Hematopoietic multipotent progenitor cell (in vitro differentiated cells): ENCODE results near the gene DPAGT1. TPM values are rescaled to one million over a fixed set of nuclear protein-coding genes. Genes with fewer than 3 reads are reported as not detected.
"Not testable (repeated sequence)": the region's sequence is repeated elsewhere in the genome, so short reads cannot be mapped to it uniquely, and the experiment has no call there.

Experiments used
- DNase-seq, 3 donors: peaks; one replicate each; pipeline ENCODE4 v3.0.0-alpha.2; 2011 to 2015; ENCODE audit warnings: low read depth in 2 of 3, low spot score in 2 of 3
- total RNA-seq: library from RNA; depleted of rRNA; stranded (reverse); fragments of >200 nt; gene quantifications from one replicate; pipeline ENCODE4 v1.2.3, GENCODE V29; 2012

DPAGT1 gene
- total RNA-seq, 1 donor, result 27.2 TPM

DNA sequence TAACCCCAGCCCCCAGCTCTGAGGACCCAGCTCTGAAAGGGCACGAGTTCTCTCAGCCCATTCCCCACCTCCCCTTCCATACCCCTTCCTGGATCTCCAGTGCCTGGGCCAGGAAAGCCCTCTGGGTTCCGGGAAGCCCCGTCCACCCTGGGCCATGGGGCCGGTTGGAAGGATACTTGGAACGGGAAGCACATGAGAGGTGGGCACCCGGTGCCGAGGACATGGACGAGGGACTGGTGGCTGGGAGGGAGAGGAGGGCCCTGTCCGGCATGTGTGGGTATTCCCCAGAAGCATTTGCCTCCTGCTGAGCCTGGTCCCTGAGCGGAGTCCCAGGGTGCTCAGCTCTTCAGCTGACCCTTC lies 14.6 kb upstream of the DPAGT1 start:
- DNase-seq, result no peak

DNA sequence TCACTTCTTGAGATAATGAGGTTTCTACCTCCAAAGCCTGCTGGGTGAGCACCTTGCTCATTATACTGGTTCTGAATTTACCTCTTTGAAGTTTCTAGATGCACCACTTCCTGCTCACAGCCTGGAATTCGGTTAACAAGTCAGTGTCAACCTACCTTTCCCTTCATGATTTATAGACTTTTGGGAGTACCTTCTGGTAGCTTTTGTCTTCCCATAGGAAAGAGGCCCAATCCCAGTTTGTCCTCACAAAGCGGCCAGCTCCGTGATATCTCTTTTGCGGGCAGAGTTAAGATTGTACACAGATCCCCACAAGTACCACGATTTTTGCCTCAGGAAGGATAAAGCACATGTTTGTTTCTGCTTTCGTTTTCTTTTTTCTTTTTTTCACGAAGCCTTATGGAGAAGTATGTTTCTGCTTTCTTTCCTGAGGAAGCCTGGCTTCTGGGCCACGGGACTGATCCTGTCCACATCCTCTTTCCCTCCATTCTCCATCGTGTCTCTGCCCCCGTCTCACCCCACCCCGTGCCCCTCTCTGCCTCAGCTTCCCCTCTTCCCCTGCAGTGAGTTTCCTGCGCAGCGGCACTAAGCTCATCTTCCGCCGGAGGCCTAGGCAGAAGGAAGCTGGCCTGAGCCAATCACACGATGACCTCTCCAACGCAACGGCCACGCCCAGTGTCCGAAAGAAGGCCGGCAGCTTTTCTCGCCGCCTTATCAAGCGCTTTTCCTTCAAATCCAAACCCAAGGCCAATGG lies 14.0 kb upstream of the DPAGT1 start:
- no peak for DNase-seq

- DNase-seq, result no peak
Measured at GRCh38 chr11:119114351-119114750, 12.7 kb upstream of the DPAGT1 start.

GRCh38 chr11:119113716-119114115 lies 12.1 kb upstream of the DPAGT1 start:
- no peak for DNase-seq

DNA sequence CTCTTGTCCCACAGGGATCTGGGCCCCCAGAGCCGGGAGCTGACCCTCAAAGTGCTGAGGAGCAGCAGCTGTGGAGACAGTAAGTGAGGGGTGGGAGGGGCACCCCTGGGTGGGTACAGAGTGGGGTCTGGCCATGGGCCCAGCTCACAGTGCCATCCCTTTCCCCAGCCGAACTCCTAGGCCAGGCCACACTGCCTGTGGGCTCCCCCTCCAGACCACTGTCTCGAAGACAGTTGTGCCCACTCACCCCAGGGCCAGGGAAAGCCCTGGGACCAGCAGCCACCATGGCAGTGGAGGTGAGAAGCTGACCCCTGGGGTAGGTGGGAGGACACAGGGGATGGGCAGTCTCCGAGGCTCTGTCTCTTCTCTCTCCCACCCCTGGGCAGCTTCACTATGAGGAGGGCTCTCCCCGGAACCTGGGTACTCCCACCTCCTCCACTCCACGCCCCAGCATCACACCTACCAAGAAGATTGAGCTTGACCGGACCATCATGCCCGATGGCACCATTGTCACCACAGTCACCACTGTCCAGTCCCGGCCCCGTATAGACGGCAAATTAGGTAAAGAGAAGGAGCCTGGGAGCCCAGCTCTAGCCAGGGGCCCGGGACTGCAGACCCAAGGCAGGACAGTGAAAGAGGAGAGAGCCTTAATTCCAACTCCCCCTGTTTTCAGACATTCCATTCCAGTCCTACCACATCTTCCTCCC lies 10.8 kb upstream of the DPAGT1 start:
- no peak for DNase-seq

GRCh38 chr11:119111361-119111925 lies 9.8 kb upstream of the DPAGT1 start:
- DNase-seq, result no peak

DNA sequence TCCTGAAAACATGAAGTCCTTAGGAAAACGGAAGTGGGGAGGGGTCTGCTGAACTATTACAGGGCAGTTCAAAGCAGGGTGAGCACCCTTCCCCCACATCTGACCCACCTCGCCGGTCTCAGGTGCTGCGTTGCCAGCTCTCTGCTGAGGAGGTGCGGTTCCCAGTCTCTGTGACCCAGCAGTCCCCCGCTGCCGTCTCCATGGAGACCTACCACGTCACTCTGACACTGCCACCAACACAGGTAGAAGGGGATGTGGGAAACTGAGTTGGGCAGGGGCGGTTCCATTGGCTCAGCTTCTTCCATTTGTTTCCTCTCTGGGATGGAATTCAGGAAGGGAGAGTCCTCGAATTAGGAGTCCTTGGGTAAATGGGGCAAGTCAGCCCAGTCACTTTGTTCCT lies 8.8 kb upstream of the DPAGT1 start:
- no peak for DNase-seq

DNA sequence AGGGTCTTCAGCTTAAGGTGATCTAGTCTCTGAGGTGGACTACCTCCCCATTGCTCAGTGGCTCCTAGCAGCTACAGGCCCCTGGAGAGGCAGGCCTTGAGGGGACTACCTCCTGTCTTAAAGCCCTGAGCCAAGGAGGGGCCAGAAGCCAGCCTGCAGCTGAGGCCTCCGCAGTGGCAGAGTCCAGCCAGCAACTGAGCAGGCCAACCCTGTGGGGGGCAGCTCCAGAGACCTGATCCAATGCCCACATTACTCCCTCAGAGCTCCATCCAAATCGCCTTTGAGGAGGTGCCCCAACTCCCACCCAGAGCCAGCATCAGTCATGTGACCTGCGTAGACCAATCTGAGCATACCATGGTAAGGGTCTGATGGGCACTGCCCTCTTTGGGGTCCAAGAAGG lies 8.2 kb upstream of the DPAGT1 start:
- no peak for DNase-seq

DNA sequence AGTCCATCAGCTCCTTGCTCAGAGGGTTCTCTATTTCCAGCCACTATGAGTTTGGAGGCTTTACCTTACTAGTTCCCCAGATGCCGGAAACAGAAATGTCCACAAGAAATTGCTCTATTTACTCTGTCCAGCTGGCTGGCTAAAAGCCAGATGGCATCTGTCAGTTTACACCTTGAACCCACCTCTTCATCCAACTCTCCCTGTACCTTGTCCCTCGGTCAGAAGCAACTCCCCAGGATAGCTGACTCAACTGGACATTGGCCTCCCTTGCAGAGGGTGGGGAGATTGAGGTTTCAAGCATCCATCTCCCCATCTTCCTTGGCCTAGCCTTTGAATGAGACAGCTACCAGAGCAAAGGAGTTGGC lies 7.2 kb upstream of the DPAGT1 start:
- DNase-seq, result no peak

- no peak for DNase-seq
Measured at GRCh38 chr11:119108146-119108856, 6.6 kb upstream of the DPAGT1 start.

GRCh38 chr11:119107538-119108145 lies 6.0 kb upstream of the DPAGT1 start:
- DNase-seq, result no peak

GRCh38 chr11:119106564-119107537 lies 5.2 kb upstream of the DPAGT1 start, which contains the start of gene C2CD2L:
C2CD2L (plus strand) TSS chr11:119107344; CDS start chr11:119107742, 398 bp downstream.
- peak; percentile 75 to 85 (median 82) for DNase-seq

DNA sequence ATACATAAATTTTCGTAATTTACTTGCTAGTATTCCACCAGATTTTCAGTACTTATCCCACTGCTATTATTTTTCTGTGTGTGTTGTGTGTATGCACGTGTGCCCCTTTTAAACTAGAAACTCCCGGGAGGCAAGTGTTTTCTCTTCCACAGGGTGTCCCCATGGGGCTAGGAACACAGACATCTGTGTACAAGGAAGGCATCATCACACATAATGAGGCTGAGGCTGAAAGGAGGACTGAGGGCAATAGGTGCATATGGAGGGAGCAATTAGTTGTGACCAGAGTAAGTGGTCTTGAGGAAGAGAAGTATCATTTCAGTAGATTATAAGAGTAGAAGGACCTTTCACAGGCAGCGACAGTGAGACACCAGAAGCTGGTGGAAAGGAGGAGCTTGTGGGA lies 2.1 kb upstream of the DPAGT1 start:
- no peak for DNase-seq

GRCh38 chr11:119103161-119103664 lies 1.6 kb upstream of the DPAGT1 start:
- DNase-seq, result not testable (repeated sequence)

DNA sequence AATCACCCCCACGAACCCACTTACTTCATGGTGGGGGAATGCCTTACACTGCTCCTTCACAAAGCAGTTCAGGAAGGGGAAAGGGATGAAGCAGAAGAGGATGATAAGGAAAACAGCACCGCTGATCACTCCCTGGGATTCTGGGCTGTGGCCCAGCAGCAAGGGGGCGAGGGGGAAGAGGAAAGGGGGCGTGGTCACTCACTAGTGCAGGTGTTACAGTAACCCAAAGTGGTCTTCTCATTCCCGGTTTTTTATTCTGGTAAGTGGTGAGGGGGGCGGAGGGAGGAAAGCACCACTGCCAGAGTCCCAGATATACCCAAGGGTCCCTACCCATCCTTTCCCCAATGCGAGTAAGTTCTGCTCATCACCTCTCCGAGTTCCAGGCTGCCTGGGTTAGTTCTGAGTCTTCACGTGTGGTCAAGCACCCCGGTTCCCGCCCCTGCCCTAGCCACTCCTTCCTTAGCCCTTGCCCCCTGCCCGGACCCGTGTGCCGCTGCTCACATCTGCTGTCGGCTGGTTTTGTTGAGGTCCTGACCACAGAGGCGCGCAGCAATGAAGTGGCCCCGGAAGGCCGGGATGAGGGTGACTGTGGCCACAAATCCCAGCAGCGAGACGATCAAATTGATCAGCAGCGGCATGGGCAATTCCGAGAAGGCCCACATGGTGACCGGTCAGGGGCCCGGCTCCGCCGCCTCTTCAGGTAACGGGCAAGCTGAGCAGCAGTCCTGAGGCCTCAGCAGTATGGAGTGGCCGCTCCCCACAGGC lies 477 bp downstream of the DPAGT1 start:
- no peak for DNase-seq

DNA sequence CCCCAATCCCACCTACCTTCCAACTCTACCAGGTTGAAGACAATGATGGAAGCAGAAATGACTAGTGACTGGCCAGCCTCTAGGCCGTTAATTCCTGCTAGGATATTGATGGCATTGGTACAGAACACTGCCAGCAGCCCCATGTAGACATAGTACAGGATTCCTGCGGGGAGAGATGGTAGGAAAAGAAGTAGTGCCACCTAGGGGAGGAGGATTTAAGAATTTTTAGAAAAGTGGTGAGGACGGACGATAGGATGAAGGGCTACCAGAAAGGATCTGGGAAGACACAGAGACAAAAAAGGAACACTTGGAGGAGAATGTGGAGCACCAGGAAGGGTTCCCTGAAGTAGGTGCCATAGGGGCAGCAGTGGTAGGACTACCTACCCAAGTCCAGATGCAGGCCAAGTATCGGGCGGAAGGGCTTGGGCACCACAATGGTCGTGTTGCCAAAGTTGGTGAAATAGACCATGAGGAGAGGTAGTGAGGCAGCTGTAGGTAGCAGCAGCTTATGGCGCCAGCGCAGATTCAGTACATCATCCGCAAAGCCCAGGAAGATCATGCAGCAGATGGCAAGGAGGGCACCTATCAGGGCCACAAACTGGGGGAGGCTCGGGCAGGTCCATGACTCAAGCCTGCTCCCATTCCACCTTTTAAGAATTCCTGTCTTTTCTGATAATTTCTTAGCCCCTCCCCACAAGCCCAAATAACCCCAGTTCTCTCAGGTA lies 1.2 kb downstream of the DPAGT1 start:
- DNase-seq, result no peak

GRCh38 chr11:119099711-119100110 lies 1.9 kb downstream of the DPAGT1 start:
- peak in 1 of 3 donors; percentile 46 for DNase-seq
